H1 (cell line): ENCODE data around the gene UBE4A. TPM values are rescaled to one million over a fixed set of nuclear protein-coding genes. Genes with fewer than 3 reads are reported as not detected.
A peak's percentile ranks its signal among the peaks of the same experiment; 100 is the strongest.

Source experiments
- CTCF ChIA-PET: fragments of 300-600 bp; sonication (Branson Sonifier 250); formaldehyde crosslinking; loops from one replicate; lab custom pipeline; 2021; ENCODE audit not compliant: partially characterized antibody; lab: Charles Lee
- POLR2A ChIA-PET: fragments of 300-600 bp; sonication (Branson Sonifier 250); formaldehyde crosslinking; loops from one replicate; lab custom pipeline; 2021; ENCODE audit warnings: inconsistent platforms; ENCODE audit not compliant: partially characterized antibody; lab: Charles Lee
- DNase-seq, 2 experiments: peaks; one replicate each; pipeline versions ENCODE4 v3.0.0 to v3.0.0-alpha.2; 2010 to 2022; ENCODE audit warnings: low spot score in 2 of 2, low read depth in 1 of 2, mixed read lengths in 1 of 2
- FAIRE-seq: peaks from 2 replicates; lab custom pipeline; 2011; peaks lifted over from hg19 to GRCh38; lab: Jason Lieb, UNC
- H2AFZ ChIP-seq: 2 replicates; pipeline ENCODE4 v1.8.1; 2012; ENCODE audit warnings: low read length, inconsistent platforms
- H2AK5ac ChIP-seq: 2 replicates; pipeline ENCODE4 v1.6.1; 2013; ENCODE audit warnings: low read depth, low read length
- H2BK120ac ChIP-seq: replicated peaks from 2 replicates; pipeline ENCODE3; 2013; ENCODE audit warnings: low read depth, low read length, inconsistent platforms
- H2BK12ac ChIP-seq: 2 replicates; pipeline ENCODE4 v1.6.1; 2013; ENCODE audit warnings: low read depth, low read length
- H2BK15ac ChIP-seq: 2 replicates; pipeline ENCODE4 v1.6.1; 2013; ENCODE audit warnings: low read length
- H2BK20ac ChIP-seq: 2 replicates; pipeline ENCODE4 v1.6.1; 2013; ENCODE audit warnings: low read length
- H2BK5ac ChIP-seq: 2 replicates; pipeline ENCODE4 v1.6.1; 2013; ENCODE audit warnings: low read depth, low read length
- H3K14ac ChIP-seq: 2 replicates; pipeline ENCODE4 v1.6.1; 2013; ENCODE audit warnings: inconsistent platforms; ENCODE audit not compliant: insufficient read length
- H3K18ac ChIP-seq: 2 replicates; pipeline ENCODE4 v1.6.1; 2013; ENCODE audit warnings: low read length; ENCODE audit errors: extremely low read depth
- H3K23ac ChIP-seq: 2 replicates; pipeline ENCODE4 v1.6.1; 2013; ENCODE audit warnings: inconsistent platforms; ENCODE audit not compliant: insufficient read length
- H3K23me2 ChIP-seq: 2 replicates; pipeline ENCODE4 v1.6.1; 2013; ENCODE audit warnings: low read depth, low read length
- H3K27ac ChIP-seq: 2 replicates; pipeline ENCODE4 v1.6.1; 2011; ENCODE audit warnings: low read depth, low read length, inconsistent platforms
- H3K27me3 ChIP-seq, 4 experiments: replicated peaks in 1 of 4; 1 replicate in 1 of 4; 2 replicates in 3 of 4; pipeline versions ENCODE4 v1.6.1 to v1.8.1; 2011 to 2013; ENCODE audit warnings: low read length in 3 of 4, mild to moderate bottlenecking in 3 of 4, inconsistent platforms in 2 of 4, mixed read lengths in 2 of 4, moderate library complexity in 1 of 4; ENCODE audit not compliant: control insufficient read depth in 3 of 4, insufficient read depth in 3 of 4; ENCODE audit errors: extremely low read depth in 1 of 4
- H3K36me3 ChIP-seq, 4 experiments: 2 replicates each; pipeline versions ENCODE4 v1.6.1 to v1.8.1; 2011 to 2013; ENCODE audit warnings: mild to moderate bottlenecking in 4 of 4, low read length in 3 of 4, moderate library complexity in 2 of 4, control low read depth in 1 of 4, inconsistent platforms in 1 of 4; ENCODE audit not compliant: insufficient read depth in 4 of 4, control insufficient read depth in 2 of 4
- H3K4ac ChIP-seq: replicated peaks from 2 replicates; pipeline ENCODE3; 2013; ENCODE audit warnings: low read length, low read depth, mixed read lengths, inconsistent platforms; ENCODE audit not compliant: insufficient read length
- H3K4me1 ChIP-seq, 4 experiments: replicated peaks in 1 of 4; 1 replicate in 1 of 4; 2 replicates in 3 of 4; pipeline versions ENCODE4 v1.6.1 to v1.8.1; 2011 to 2013; ENCODE audit warnings: low read length in 3 of 4, inconsistent platforms in 2 of 4, mixed read lengths in 1 of 4; ENCODE audit not compliant: insufficient read depth in 4 of 4, control insufficient read depth in 3 of 4
- H3K4me2 ChIP-seq, 2 experiments: 2 replicates each; pipeline versions ENCODE4 v1.6.1 to v1.8.1; 2011 to 2013; ENCODE audit warnings: low read depth in 2 of 2, low read length in 2 of 2, control low read depth in 1 of 2, inconsistent platforms in 1 of 2, mild to moderate bottlenecking in 1 of 2; ENCODE audit not compliant: insufficient read depth in 1 of 2
- H3K4me3 ChIP-seq, 4 experiments: fragments of 200-600, 300-600 bp in 1 of 4; sonication (generic), shearing (Covaris generic), sonication (Bioruptor Twin) in 1 of 4; 2 replicates each; pipeline versions ENCODE4 v1.5.1 to v1.8.1; 2011 to 2016; ENCODE audit warnings: low read length in 4 of 4, low read depth in 3 of 4, control low read depth in 2 of 4, inconsistent platforms in 2 of 4, mild to moderate bottlenecking in 2 of 4, mixed read lengths in 1 of 4, moderate library complexity in 1 of 4; ENCODE audit not compliant: insufficient read depth in 2 of 4; ENCODE audit errors: extremely low read depth in 1 of 4
- H3K56ac ChIP-seq: replicated peaks from 2 replicates; pipeline ENCODE3; 2013; ENCODE audit warnings: low read depth, mild to moderate bottlenecking, mixed read lengths, low read length, inconsistent platforms; ENCODE audit not compliant: insufficient read length
- H3K79me1 ChIP-seq: 2 replicates; pipeline ENCODE4 v1.6.1; 2013; ENCODE audit warnings: low read depth, low read length, control low read depth
- H3K79me2 ChIP-seq, 2 experiments: 2 replicates each; pipeline versions ENCODE4 v1.6.1 to v1.8.1; 2012 to 2013; ENCODE audit warnings: low read length in 2 of 2, mild to moderate bottlenecking in 2 of 2, inconsistent platforms in 1 of 2; ENCODE audit not compliant: insufficient read depth in 2 of 2, control insufficient read depth in 1 of 2
- H3K9ac ChIP-seq, 4 experiments: replicated peaks in 1 of 4; 1 replicate in 1 of 4; 2 replicates in 3 of 4; pipeline versions ENCODE4 v1.6.1 to v1.8.1; 2011 to 2013; ENCODE audit warnings: low read depth in 3 of 4, low read length in 3 of 4, control low read depth in 2 of 4, mild to moderate bottlenecking in 2 of 4, moderate library complexity in 2 of 4, inconsistent platforms in 1 of 4; ENCODE audit errors: extremely low read depth in 1 of 4
- H3K9me3 ChIP-seq, 2 experiments: 2 replicates each; pipeline versions ENCODE4 v1.6.1 to v1.8.1; 2012 to 2013; ENCODE audit warnings: mild to moderate bottlenecking in 2 of 2, moderate library complexity in 2 of 2, control low read depth in 1 of 2, inconsistent platforms in 1 of 2, low read depth in 1 of 2, low read length in 1 of 2, mixed read lengths in 1 of 2; ENCODE audit not compliant: insufficient read depth in 2 of 2
- H4K20me1 ChIP-seq, 2 experiments: replicated peaks in 1 of 2; 2 replicates each; pipeline versions ENCODE3 to v1.8.1; 2011 to 2013; ENCODE audit warnings: inconsistent platforms in 2 of 2, low read length in 2 of 2, mild to moderate bottlenecking in 1 of 2; ENCODE audit not compliant: insufficient read depth in 2 of 2, control insufficient read depth in 1 of 2
- H4K5ac ChIP-seq: 2 replicates; pipeline ENCODE4 v1.6.1; 2013; ENCODE audit warnings: low read length, low read depth, mixed read lengths, inconsistent platforms; ENCODE audit not compliant: insufficient read length
- H4K8ac ChIP-seq: 2 replicates; pipeline ENCODE4 v1.8.0; 2013; ENCODE audit warnings: mild to moderate bottlenecking, moderate library complexity, low read length, inconsistent platforms; ENCODE audit not compliant: insufficient read depth; ENCODE audit errors: extremely low read depth
- H4K91ac ChIP-seq: replicated peaks from 2 replicates; pipeline ENCODE3; 2013; ENCODE audit warnings: low read length, mixed read lengths, inconsistent platforms; ENCODE audit not compliant: insufficient read length
- CBX5 ChIP-seq: fragments of 300-800, 300-1000 bp; sonication (generic); IDR thresholded peaks from 2 replicates; pipeline ENCODE4 v1.7.1; 2016; ENCODE audit warnings: antibody characterized with exemption, low read length, low read depth
- CHD2 ChIP-seq: IDR thresholded peaks from 2 replicates; pipeline ENCODE4 v1.6.1; 2012; ENCODE audit warnings: low read length, improper control_type of control experiment
- CTBP2 ChIP-seq: IDR thresholded peaks from 2 replicates; pipeline ENCODE4 v1.7.0; 2011; ENCODE audit warnings: borderline replicate concordance, mild to moderate bottlenecking, moderate library complexity, mixed read lengths, low read length; ENCODE audit not compliant: insufficient read depth, insufficient read length
- E2F6 ChIP-seq: IDR thresholded peaks from 2 replicates; pipeline ENCODE4 v1.6.1; 2012; ENCODE audit warnings: inconsistent platforms
- EZH2 ChIP-seq: fragments of 200-600 bp; sonication (generic); IDR thresholded peaks from 2 replicates; pipeline ENCODE4 v1.7.1; 2012; ENCODE audit warnings: low read depth, mild to moderate bottlenecking, moderate library complexity, low read length, inconsistent platforms; ENCODE audit not compliant: severe bottlenecking
- GTF2F1 ChIP-seq: IDR thresholded peaks from 2 replicates; pipeline ENCODE4 v1.6.1; 2012; ENCODE audit warnings: low read depth, low read length, improper control_type of control experiment, borderline replicate concordance
- NRF1 ChIP-seq: IDR thresholded peaks from 2 replicates; pipeline ENCODE4 v1.6.1; 2011; ENCODE audit warnings: mild to moderate bottlenecking, low read depth, low read length, improper control_type of control experiment
- RFX5 ChIP-seq: IDR thresholded peaks from 2 replicates; pipeline ENCODE4 v1.6.1; 2011; ENCODE audit warnings: low read depth, low read length, improper control_type of control experiment, borderline replicate concordance
- SP2 ChIP-seq: IDR thresholded peaks from 2 replicates; pipeline ENCODE4 v1.6.1; 2012; ENCODE audit warnings: mild to moderate bottlenecking, low read length, inconsistent platforms
- USF2 ChIP-seq: IDR thresholded peaks from 2 replicates; pipeline ENCODE4 v1.6.1; 2011; ENCODE audit warnings: low read length, improper control_type of control experiment
- WGBS, 2 experiments: shearing (Covaris generic) in 1 of 2; methylation state at CpG; one replicate each; pipeline versions ENCODE4 v1.1.6 to v1.1.7; 2013 to 2015; ENCODE audit warnings: low lambda C conversion rate in 2 of 2, mixed read lengths in 2 of 2, inconsistent platforms in 1 of 2, low coverage in 1 of 2, missing lambda C conversion rate in 1 of 2; ENCODE audit not compliant: insufficient replicate concordance in 2 of 2, insufficient coverage in 1 of 2, insufficient read length in 1 of 2; ENCODE audit errors: extremely low coverage in 1 of 2, missing lambda C conversion rate in 1 of 2; 5-methylcytosine and 5-hydroxymethylcytosine counted together
- polyA plus RNA-seq, 7 experiments: library from polyadenylated mRNA; depleted of rRNA in 3 of 7; stranded (reverse) in 5 of 7; unstranded in 2 of 7; fragments of >200 nt in 5 of 7; fragments of 200-250 nt in 2 of 7; gene quantifications; 1 replicate in 5 of 7; 2 replicates in 1 of 7; 4 replicates in 1 of 7; pipeline versions ENCODE4 v1.2.1 to v1.2.3, GENCODE V29; 2011 to 2013; ENCODE audit warnings: missing spikeins in 2 of 7, mixed read lengths in 2 of 7
- total RNA-seq: library from RNA; stranded (reverse); fragmentation: NEBNext Ultra II Directional; extraction: Animal tissue kit (Norgen Biotek cat#: 25700); gene quantifications from 2 replicates; pipeline ENCODE4 v1.2.1, GENCODE V29; 2021
- TF ChIP-seq, protein P1 (sequence below): IDR thresholded peaks from 2 replicates; pipeline ENCODE4 v1.6.1; 2011; ENCODE audit warnings: low read depth, mild to moderate bottlenecking, low read length; ENCODE audit not compliant: insufficient read depth

The UBE4A gene
- total and polyA plus RNA-seq, 2 of the 8 experiments (the other 6 are each of a cell fraction or from before 2014, with no cell fraction given) = 11.3 to 34.5 TPM

- Histone ChIP-seq H3K23me2 (peaks cover 10% of the 10 kb centered on the region), H3K27ac (no peak overlapping the region), H4K5ac (no peak overlapping the region), H4K8ac (no peak overlapping the region), H2AFZ (no peak overlapping the region), H2BK5ac (no peak overlapping the region), H3K4me3 (0 out of 8 replicates have a peak overlapping the region, but pooled peaks of 1 of the 4 experiments have one; percentile 1), H3K14ac (no peak overlapping the region), H2BK12ac (no peak overlapping the region), H3K4me1 (peaks cover 0 to 12% (median 5%) of the 10 kb centered on the region in 4 experiments; a peak in 6 of 7 replicates), H2AK5ac (no peak overlapping the region), H3K79me2 (peaks cover 34 to 100% of the 10 kb centered on the region in 2 experiments), H3K23ac (no peak overlapping the region), H2BK20ac (no peak overlapping the region), H2BK15ac (no peak overlapping the region), H3K4me2 (no peak overlapping the region; a peak in 1 of 4 replicates), H3K36me3 (peaks cover 0 to 4% (median 0%) of the 10 kb centered on the region in 4 experiments; a peak in 1 of 8 replicates), H3K9ac (no peak overlapping the region), H3K4ac (no peak overlapping the region), H3K79me1 (peaks cover 5% of the 10 kb centered on the region; the same call in 1 of the 2 replicates), H4K20me1 (peaks cover 45 to 48% of the 10 kb centered on the region in 2 experiments), H3K18ac (no peak overlapping the region), H3K56ac (no peak overlapping the region), H2BK120ac (no peak overlapping the region), H3K9me3 (no peaks in the 10 kb centered on the region), H3K27me3 (no peaks in the 10 kb centered on the region), H4K91ac (no peak overlapping the region)
- WGBS, 2 experiments = 92% methylated on average over 3 of the region's 3 CpGs; no CpG with 5 or more reads in 1 of the 2 experiments
- CTCF ChIA-PET = interaction anchor here (0.6 to 2.2 kb wide), 8 partner anchors 10 to 225 kb away, joined by 3 to 5 read pairs (median 3); no protein-coding TSS in a partner anchor
- DNase-seq (no peak), FAIRE-seq (no peak)
- POLR2A ChIA-PET = interaction anchor here (1.4 to 3.2 kb wide), 3 partner anchors 7 to 14 kb away, joined by 3 to 16 read pairs (median 7); partner anchors contain the start of gene KMT2A
- no peak for TF ChIP-seq USF2
- TF ChIP-seq RFX5 = no peak
- no peak for TF ChIP-seq NRF1
- TF ChIP-seq, protein P1, sequence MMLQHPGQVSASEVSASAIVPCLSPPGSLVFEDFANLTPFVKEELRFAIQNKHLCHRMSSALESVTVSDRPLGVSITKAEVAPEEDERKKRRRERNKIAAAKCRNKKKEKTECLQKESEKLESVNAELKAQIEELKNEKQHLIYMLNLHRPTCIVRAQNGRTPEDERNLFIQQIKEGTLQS = no peak
- no peak for TF ChIP-seq CTBP2
- no peak for TF ChIP-seq EZH2
- no peak for TF ChIP-seq CBX5
- TF ChIP-seq GTF2F1 = no peak
- no peak for TF ChIP-seq CHD2
- TF ChIP-seq SP2 = no peak
- no peak for TF ChIP-seq E2F6
Measured at GRCh38 chr11:118442301-118442700, 82.9 kb downstream of the UBE4A start.
